Left kidney (tissue), 8 donors: ENCODE measurements around the gene E2F3. TPM values are rescaled to one million over a fixed set of nuclear protein-coding genes. Genes with fewer than 3 reads are reported as not detected.
A peak's percentile ranks its signal among the peaks of the same experiment; 100 is the strongest.

Source experiments
- DNase-seq: peaks from one replicate; pipeline ENCODE4 v3.0.0-alpha.2; 2013
- long read RNA-seq, 8 donors: transcript quantifications; one replicate each; lab custom pipeline, GENCODE V29; 2026
- polyA plus RNA-seq: library from polyadenylated mRNA; unstranded; fragments of 120-200 nt; gene quantifications from one replicate; pipeline ENCODE4 v1.2.1, GENCODE V29; 2013; ENCODE audit not compliant: insufficient read length

Gene E2F3
- 25.2 TPM for polyA plus RNA-seq
- long read RNA-seq, donor 1, partial matches to known transcripts, result 10 of 10 reads
- long read RNA-seq, donor 1, other reads (novel, unspliced or antisense), result 0 of 10 reads
- long read RNA-seq, donor 2, partial matches to known transcripts, result 7 of 7 reads
- long read RNA-seq, donor 2, other reads (novel, unspliced or antisense), result 0 of 7 reads
- long read RNA-seq, donor 3, result 0 reads
- long read RNA-seq, donor 4, result 0 reads
- long read RNA-seq, donor 5, result 0 reads
- long read RNA-seq, donor 6, partial matches to known transcripts, result 5 of 5 reads
- long read RNA-seq, donor 6, other reads (novel, unspliced or antisense), result 0 of 5 reads
- long read RNA-seq, donor 7, result 0 reads
- long read RNA-seq, donor 8, result 0 reads

- DNase-seq, result peak; percentile 99
These were observed at the start of gene E2F3 for GRCh38 chr6:20401205-20402091. E2F3 (plus strand) TSS chr6:20401879; CDS start chr6:20402233, 354 bp downstream.

GRCh38 chr6:20352346-20352745, 49.3 kb upstream of the E2F3 start:
- no peak for DNase-seq

- no peak for DNase-seq
These were observed 48.5 kb upstream of the E2F3 start for GRCh38 chr6:20353134-20353533.

- no peak for DNase-seq
These were observed 47.3 kb upstream of the E2F3 start for GRCh38 chr6:20354366-20354765.

- no peak for DNase-seq
These were observed 41.1 kb upstream of the E2F3 start for GRCh38 chr6:20360471-20361119.

GRCh38 chr6:20362623-20363022, 39.1 kb upstream of the E2F3 start:
- DNase-seq, result no peak

GRCh38 chr6:20364327-20364726, 37.4 kb upstream of the E2F3 start:
- no peak for DNase-seq

GRCh38 chr6:20365456-20365855, 36.2 kb upstream of the E2F3 start:
- no peak for DNase-seq

GRCh38 chr6:20366082-20366830, 35.4 kb upstream of the E2F3 start:
- DNase-seq, result no peak

GRCh38 chr6:20367743-20368485, 33.8 kb upstream of the E2F3 start:
- DNase-seq, result no peak

- no peak for DNase-seq
These were observed 31.3 kb upstream of the E2F3 start for GRCh38 chr6:20370393-20370792.

GRCh38 chr6:20370801-20371200, 30.9 kb upstream of the E2F3 start:
- DNase-seq, result no peak

- no peak for DNase-seq
These were observed 26.2 kb upstream of the E2F3 start for GRCh38 chr6:20375436-20375835.

- peak; percentile 26 for DNase-seq
These were observed 23.9 kb upstream of the E2F3 start for GRCh38 chr6:20377623-20378265.

GRCh38 chr6:20379231-20379630, 22.4 kb upstream of the E2F3 start:
- DNase-seq, result no peak

- DNase-seq, result no peak
These were observed 15.5 kb upstream of the E2F3 start for GRCh38 chr6:20386218-20386617.

GRCh38 chr6:20389066-20389465, 12.6 kb upstream of the E2F3 start:
- no peak for DNase-seq

GRCh38 chr6:20393297-20393696, 8.4 kb upstream of the E2F3 start:
- no peak for DNase-seq

GRCh38 chr6:20399518-20399917, 2.2 kb upstream of the E2F3 start:
- DNase-seq, result no peak

GRCh38 chr6:20400456-20401204, 1.0 kb upstream of the E2F3 start:
- DNase-seq, result peak; percentile 32
